ENCODE results near the gene FANCL.

DNA sequence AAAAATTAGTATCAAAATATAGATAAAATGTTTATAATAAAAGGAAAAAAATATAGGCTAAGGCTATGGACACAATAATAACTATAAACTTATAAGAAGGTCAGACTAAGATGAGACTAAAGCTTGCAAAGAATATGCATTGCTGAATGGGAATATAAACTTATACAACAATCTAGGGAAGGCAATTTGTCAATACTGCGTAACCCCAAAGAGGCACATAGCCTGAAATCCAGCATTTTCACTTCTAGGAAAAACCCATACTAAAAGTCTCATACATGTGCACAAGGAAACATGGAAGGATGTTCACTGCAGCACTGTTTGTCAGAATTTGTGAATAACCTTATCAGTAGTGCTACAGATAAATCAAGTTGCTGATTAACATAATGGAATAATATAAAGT lies 45.5 kb downstream of the FANCL start:
- TF ChIP-seq, protein P1, sequence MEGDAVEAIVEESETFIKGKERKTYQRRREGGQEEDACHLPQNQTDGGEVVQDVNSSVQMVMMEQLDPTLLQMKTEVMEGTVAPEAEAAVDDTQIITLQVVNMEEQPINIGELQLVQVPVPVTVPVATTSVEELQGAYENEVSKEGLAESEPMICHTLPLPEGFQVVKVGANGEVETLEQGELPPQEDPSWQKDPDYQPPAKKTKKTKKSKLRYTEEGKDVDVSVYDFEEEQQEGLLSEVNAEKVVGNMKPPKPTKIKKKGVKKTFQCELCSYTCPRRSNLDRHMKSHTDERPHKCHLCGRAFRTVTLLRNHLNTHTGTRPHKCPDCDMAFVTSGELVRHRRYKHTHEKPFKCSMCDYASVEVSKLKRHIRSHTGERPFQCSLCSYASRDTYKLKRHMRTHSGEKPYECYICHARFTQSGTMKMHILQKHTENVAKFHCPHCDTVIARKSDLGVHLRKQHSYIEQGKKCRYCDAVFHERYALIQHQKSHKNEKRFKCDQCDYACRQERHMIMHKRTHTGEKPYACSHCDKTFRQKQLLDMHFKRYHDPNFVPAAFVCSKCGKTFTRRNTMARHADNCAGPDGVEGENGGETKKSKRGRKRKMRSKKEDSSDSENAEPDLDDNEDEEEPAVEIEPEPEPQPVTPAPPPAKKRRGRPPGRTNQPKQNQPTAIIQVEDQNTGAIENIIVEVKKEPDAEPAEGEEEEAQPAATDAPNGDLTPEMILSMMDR (conservative IDR thresholded peaks at IDR 0.05 in 1 of 2, IDR thresholded peaks at IDR 0.05 in 1 of 2; ENCODE audit: extremely low read depth in 1 of 2, insufficient read depth in 1 of 2, low read depth in 1 of 2, low read length in 2 of 2), result no peak
- no peak for TF ChIP-seq EZH2 (IDR thresholded peaks at IDR 0.05; ENCODE audit: borderline replicate concordance, low read length)
